Measurements from ENCODE around the gene LYRM4. TPM values are rescaled to one million over a fixed set of nuclear protein-coding genes. Genes with fewer than 3 reads are reported as not detected.
A peak's percentile ranks its signal among the peaks of the same experiment; 100 is the strongest.

Gene LYRM4
- total RNA-seq, result 10 to 100 TPM; 28.4 to 38.3 TPM

GRCh38 chr6:5260661-5261544 lies at the start of gene LYRM4, which contains the start of gene FARS2:
Gene LYRM4, minus strand, starts transcription at chr6:5260950. Its CDS starts 217 bp downstream, at chr6:5260733.
Gene FARS2, plus strand, starts transcription at chr6:5261513.
- ATAC-seq (replicated peaks in 1 of 2), result peak; percentile 79 to 81
- Mint-ChIP-seq H3K36me3 (ENCODE audit: insufficient read depth in 2 of 2) (peaks cover 7 to 10% of the 10 kb centered on the region in 2 donors), H3K4me3 (peak within 1 kb of the TSS; percentile 96 to 99), H3K9me3 (no peaks in the 10 kb centered on the region), H3K4me1 (ENCODE audit: low read depth) (peaks cover 57% of the 10 kb centered on the region), H3K27ac (peak within 1 kb of the TSS; percentile 99), H3K27me3 (ENCODE audit: low read depth) (no peaks in the 10 kb centered on the region)
- peak; percentile 92 to 94 for DNase-seq

GRCh38 chr6:5308066-5308465 lies 47.3 kb upstream of the LYRM4 start:
- Mint-ChIP-seq H3K36me3 (ENCODE audit: insufficient read depth in 2 of 2) (no peaks in the 10 kb centered on the region), H3K9me3 (no peaks in the 10 kb centered on the region), H3K27ac (no peak overlapping the region), H3K27me3 (ENCODE audit: low read depth) (no peaks in the 10 kb centered on the region), H3K4me3 (no peak overlapping the region), H3K4me1 (ENCODE audit: low read depth) (peaks cover 29% of the 10 kb centered on the region)
- ATAC-seq (replicated peaks in 1 of 2), result no peak
- DNase-seq, result no peak

- no peak for DNase-seq
- H3K4me1 Mint-ChIP-seq (ENCODE audit: low read depth), result peaks cover 39% of the 10 kb centered on the region
- H3K4me3 Mint-ChIP-seq, result no peak overlapping the region
- no peaks in the 10 kb centered on the region for H3K9me3 Mint-ChIP-seq
- H3K36me3 Mint-ChIP-seq (ENCODE audit: insufficient read depth in 2 of 2), result no peaks in the 10 kb centered on the region
- ATAC-seq (replicated peaks in 1 of 2), result no peak
- H3K27me3 Mint-ChIP-seq (ENCODE audit: low read depth), result no peaks in the 10 kb centered on the region
- no peak overlapping the region for H3K27ac Mint-ChIP-seq
These were observed 46.3 kb upstream of the LYRM4 start for GRCh38 chr6:5307058-5307457.

- Mint-ChIP-seq H3K9me3 (no peaks in the 10 kb centered on the region), H3K36me3 (ENCODE audit: insufficient read depth in 2 of 2) (no peaks in the 10 kb centered on the region)
- DNase-seq, result no peak
These were observed 45.3 kb upstream of the LYRM4 start for GRCh38 chr6:5305968-5306626.

GRCh38 chr6:5303682-5304081 lies 42.9 kb upstream of the LYRM4 start:
- no peaks in the 10 kb centered on the region for H3K9me3 Mint-ChIP-seq
- DNase-seq (no peak), ATAC-seq (replicated peaks in 1 of 2) (no peak)
- H3K27me3 Mint-ChIP-seq (ENCODE audit: low read depth), result no peaks in the 10 kb centered on the region
- H3K4me1 Mint-ChIP-seq (ENCODE audit: low read depth), result peaks cover 71% of the 10 kb centered on the region
- H3K36me3 Mint-ChIP-seq (ENCODE audit: insufficient read depth in 2 of 2), result no peaks in the 10 kb centered on the region
- H3K4me3 Mint-ChIP-seq, result peak overlapping the region in 1 of 2 donors; percentile 74
- H3K27ac Mint-ChIP-seq, result no peak overlapping the region

More at GRCh38 chr6:5305968-5306626, 45.3 kb upstream of the LYRM4 start:
- peak overlapping the region in 1 of 2 donors; percentile 27 for H3K4me3 Mint-ChIP-seq
- ATAC-seq (replicated peaks in 1 of 2), result no peak
- H3K27me3 Mint-ChIP-seq (ENCODE audit: low read depth), result no peaks in the 10 kb centered on the region
- H3K4me1 Mint-ChIP-seq (ENCODE audit: low read depth), result peaks cover 48% of the 10 kb centered on the region
- H3K27ac Mint-ChIP-seq, result no peak overlapping the region

GRCh38 chr6:5302995-5303622 lies 42.4 kb upstream of the LYRM4 start:
- DNase-seq, result peak; percentile 69 to 70
- H3K4me3 Mint-ChIP-seq, result peak overlapping the region; percentile 69 to 74
- ATAC-seq (replicated peaks in 1 of 2), result peak; percentile 63 to 66

GRCh38 chr6:5302220-5302946 lies 41.6 kb upstream of the LYRM4 start:
- no peaks in the 10 kb centered on the region for H3K36me3 Mint-ChIP-seq (ENCODE audit: insufficient read depth in 2 of 2)
- peak overlapping the region; percentile 69 to 74 for H3K4me3 Mint-ChIP-seq
- H3K27ac Mint-ChIP-seq, result peak overlapping the region; percentile 14
- peaks cover 74% of the 10 kb centered on the region for H3K4me1 Mint-ChIP-seq (ENCODE audit: low read depth)
- H3K9me3 Mint-ChIP-seq, result no peaks in the 10 kb centered on the region
- H3K27me3 Mint-ChIP-seq (ENCODE audit: low read depth), result no peaks in the 10 kb centered on the region
- DNase-seq (peak; percentile 77 to 81), ATAC-seq (replicated peaks in 1 of 2) (peak; percentile 92)

More at GRCh38 chr6:5302995-5303622, 42.4 kb upstream of the LYRM4 start:
- H3K36me3 Mint-ChIP-seq (ENCODE audit: insufficient read depth in 2 of 2), result no peaks in the 10 kb centered on the region
- no peaks in the 10 kb centered on the region for H3K27me3 Mint-ChIP-seq (ENCODE audit: low read depth)
- peak overlapping the region; percentile 14 for H3K27ac Mint-ChIP-seq
- H3K4me1 Mint-ChIP-seq (ENCODE audit: low read depth), result peaks cover 74% of the 10 kb centered on the region
- no peaks in the 10 kb centered on the region for H3K9me3 Mint-ChIP-seq

DNA sequence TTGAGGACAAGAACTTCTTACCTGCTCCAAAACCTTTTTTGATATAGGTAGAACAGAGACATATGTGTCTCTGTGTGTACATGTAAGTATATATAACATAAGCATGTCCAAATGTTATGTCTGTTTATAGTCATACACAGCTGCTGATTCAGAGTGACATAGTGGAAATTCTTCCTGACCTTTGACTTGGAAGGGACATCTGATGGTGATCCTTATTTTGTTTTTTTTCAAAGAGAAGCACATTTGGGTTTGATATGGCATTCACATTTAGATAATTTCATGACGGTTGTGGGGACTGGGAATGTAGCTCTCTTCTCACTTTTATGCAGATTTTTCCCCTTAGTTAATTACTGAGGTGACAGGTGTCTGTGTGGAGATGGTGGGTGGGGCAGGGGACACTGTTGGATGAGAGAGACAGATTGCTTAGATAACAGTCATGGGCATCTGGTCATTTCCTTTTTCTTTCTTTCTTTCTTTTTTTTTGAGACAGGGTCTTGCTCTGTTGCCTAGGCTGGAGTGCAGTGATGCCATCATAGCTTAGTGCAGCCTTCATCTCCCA lies 39.5 kb upstream of the LYRM4 start:
- no peaks in the 10 kb centered on the region for H3K36me3 Mint-ChIP-seq (ENCODE audit: insufficient read depth in 2 of 2)
- ATAC-seq (replicated peaks in 1 of 2) (no peak), DNase-seq (no peak)
- H3K4me1 Mint-ChIP-seq (ENCODE audit: low read depth), result peaks cover 73% of the 10 kb centered on the region
- H3K27me3 Mint-ChIP-seq (ENCODE audit: low read depth), result no peaks in the 10 kb centered on the region
- H3K9me3 Mint-ChIP-seq, result no peaks in the 10 kb centered on the region
- no peak overlapping the region for H3K27ac Mint-ChIP-seq
- peak overlapping the region in 1 of 2 donors; percentile 5 for H3K4me3 Mint-ChIP-seq

GRCh38 chr6:5295623-5296022 lies 34.9 kb upstream of the LYRM4 start:
- peaks cover 66% of the 10 kb centered on the region for H3K4me1 Mint-ChIP-seq (ENCODE audit: low read depth)
- no peak for DNase-seq
- H3K27me3 Mint-ChIP-seq (ENCODE audit: low read depth), result no peaks in the 10 kb centered on the region
- H3K27ac Mint-ChIP-seq, result no peak overlapping the region
- H3K36me3 Mint-ChIP-seq (ENCODE audit: insufficient read depth in 2 of 2), result peaks cover 2 to 6% of the 10 kb centered on the region in 2 donors
- no peak overlapping the region for H3K4me3 Mint-ChIP-seq
- H3K9me3 Mint-ChIP-seq, result peaks cover 2 to 6% of the 10 kb centered on the region in 2 donors
- no peak for ATAC-seq (replicated peaks in 1 of 2)

DNA sequence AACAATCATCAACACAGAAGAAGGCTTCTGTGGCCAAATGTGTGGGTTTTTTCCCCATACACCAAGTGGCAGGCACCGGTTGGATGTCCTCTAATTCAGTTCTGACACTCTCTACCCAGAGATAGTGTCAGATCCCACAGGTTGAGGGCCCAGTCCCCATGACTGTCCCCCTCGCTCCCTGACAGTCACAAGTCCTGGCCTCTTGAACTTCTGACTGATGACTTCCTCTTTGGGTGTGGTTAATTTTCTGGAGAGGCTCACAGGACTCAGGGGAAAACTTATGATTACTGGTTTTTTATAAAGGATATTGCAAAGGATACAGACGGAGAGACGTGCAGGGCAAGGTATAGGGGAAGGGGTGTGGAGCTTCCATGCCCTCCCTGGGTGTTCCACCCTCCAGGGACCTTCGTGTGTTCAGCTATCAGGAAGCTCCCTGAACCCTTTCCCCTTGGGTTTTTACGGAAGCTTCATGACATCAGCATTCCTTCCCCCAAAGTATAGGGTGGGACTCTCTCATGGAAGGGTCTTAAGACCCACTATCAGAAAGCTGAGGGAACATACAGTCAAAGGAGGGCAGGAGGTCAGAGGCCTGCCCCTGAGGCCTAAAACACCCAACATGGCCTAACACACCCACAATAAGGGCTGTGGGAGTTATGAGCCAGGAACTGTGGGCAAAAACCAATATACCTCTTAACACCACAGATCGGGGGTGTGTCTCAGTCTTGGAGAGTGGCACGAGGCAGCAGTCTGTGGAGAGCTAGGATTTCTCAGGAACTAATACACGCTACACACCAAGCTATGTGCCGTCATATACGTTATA lies 33.9 kb upstream of the LYRM4 start:
- Mint-ChIP-seq H3K27me3 (ENCODE audit: low read depth) (no peaks in the 10 kb centered on the region), H3K27ac (peak overlapping the region; percentile 56), H3K4me3 (peak overlapping the region in 1 of 2 donors; percentile 43), H3K9me3 (peaks cover 2 to 6% of the 10 kb centered on the region in 2 donors), H3K36me3 (ENCODE audit: insufficient read depth in 2 of 2) (peaks cover 2 to 8% of the 10 kb centered on the region in 2 donors), H3K4me1 (ENCODE audit: low read depth) (peaks cover 58% of the 10 kb centered on the region)
- no peak for DNase-seq
- peak; percentile 37 to 59 for ATAC-seq (replicated peaks in 1 of 2)

- Mint-ChIP-seq H3K4me1 (ENCODE audit: low read depth) (peaks cover 49% of the 10 kb centered on the region), H3K9me3 (peaks cover 2 to 6% of the 10 kb centered on the region in 2 donors), H3K36me3 (ENCODE audit: insufficient read depth in 2 of 2) (peaks cover 2 to 8% of the 10 kb centered on the region in 2 donors), H3K27me3 (ENCODE audit: low read depth) (no peaks in the 10 kb centered on the region), H3K27ac (no peak overlapping the region), H3K4me3 (no peak overlapping the region)
- ATAC-seq (replicated peaks in 1 of 2) (no peak), DNase-seq (no peak)
These were observed 32.9 kb upstream of the LYRM4 start for GRCh38 chr6:5293692-5294091.

Measured in activated T-cell treated with anti-CD3 and anti-CD28 coated beads, Interleukin-2, amount 50 U/mL, for 72 hours (primary cell).